Adrenal gland (tissue), 12 donors: ENCODE results near the gene WLS. TPM values are rescaled to one million over a fixed set of nuclear protein-coding genes. Genes with fewer than 3 reads are reported as not detected.

ENCODE experiments used
- DNase-seq, 7 donors: peaks; one replicate each; pipeline ENCODE4 v3.0.0-alpha.2; 2019 to 2020
- H3K27ac ChIP-seq, 5 donors: fragments of 200-600 bp; sonication (generic) in 4 of 5; 1 replicate in 3 of 5; 2 replicates in 2 of 5; pipeline versions ENCODE4 v1.5.1 to v1.8.0; 2016 to 2020; ENCODE audit warnings: mild to moderate bottlenecking in 1 of 5
- H3K27me3 ChIP-seq: fragments of 200-600 bp; 2 replicates; pipeline ENCODE4 v1.8.0; 2021
- H3K36me3 ChIP-seq, 2 donors: fragments of 200-600 bp; replicated peaks in 1 of 2; 1 replicate in 1 of 2; 2 replicates in 1 of 2; pipeline versions ENCODE4 v1.5.1 to v1.8.0; 2018 to 2022
- H3K4me1 ChIP-seq, 2 donors: fragments of 200-600 bp; replicated peaks in 1 of 2; 1 replicate in 1 of 2; 2 replicates in 1 of 2; pipeline versions ENCODE4 v1.5.1 to v1.8.0; 2018 to 2021
- H3K4me3 ChIP-seq, 4 donors: fragments of 200-600 bp; sonication (generic) in 3 of 4; one replicate each; pipeline ENCODE4 v1.5.1; 2016 to 2018
- H3K9me3 ChIP-seq, 3 donors: fragments of 200-600 bp; sonication (generic) in 1 of 3; replicated peaks in 1 of 3; 1 replicate in 2 of 3; 2 replicates in 1 of 3; pipeline versions ENCODE4 v1.5.1 to v1.8.0; 2016 to 2021
- CTCF ChIP-seq, 6 experiments: fragments of 450-650 bp in 4 of 6; fragments of 200-600 bp in 2 of 6; sonication (generic) in 1 of 6; IDR thresholded peaks; 1 replicate in 5 of 6; 2 replicates in 1 of 6; pipeline versions ENCODE4 v1.5.1 to v1.8.0; 2016 to 2021; ENCODE audit warnings: antibody characterized with exemption in 6 of 6, mild to moderate bottlenecking in 2 of 6, moderate library complexity in 1 of 6
- POLR2A ChIP-seq, 2 donors: fragments of 450-650 bp; IDR thresholded peaks; one replicate each; pipeline ENCODE4 v1.6.1; 2017; ENCODE audit warnings: antibody characterized with exemption in 2 of 2, mild to moderate bottlenecking in 2 of 2, moderate library complexity in 1 of 2
- WGBS, 4 donors: extraction: QIAGEN DNeasy Blood & Tissue Kit in 2 of 4; methylation state at CpG; one replicate each; pipeline versions ENCODE4 v1.1.5 to v1.1.7; 2013 to 2017; 5-methylcytosine and 5-hydroxymethylcytosine counted together
- intact Hi-C, 2 donors: fragments of 100-400 bp; cut with DNase I; formaldehyde crosslinking; loops; one replicate each; pipeline versions ENCODE4 v1.14.1 to v1.15.0; 2022 to 2023
- polyA plus RNA-seq, 3 donors: library from polyadenylated mRNA; stranded (reverse); fragments of 200-250 nt in 2 of 3; fragments of 350-450 nt in 1 of 3; fragmentation: Illumina TruSeq in 1 of 3; extraction: RNeasy Lipid Tissue Mini Kit (QIAGEN cat#74804) in 1 of 3; gene quantifications; one replicate each; pipeline ENCODE4 v1.2.3, GENCODE V29; 2013 to 2014
- total RNA-seq, 9 donors: library from RNA; depleted of rRNA in 4 of 9; stranded (reverse); fragments of >200 nt in 4 of 9; fragments of 120-200 nt in 1 of 9; fragmentation: NEBNext Ultra II Directional in 1 of 9; extraction: Animal tissue kit (Norgen Biotek cat#: 25700) in 1 of 9; gene quantifications; one replicate each; pipeline versions ENCODE4 v1.1.0 to v1.2.4, GENCODE V29; 2013 to 2023
- donor health status: healthy with polysubstance abuse.
- donor health status: Bipolar disorder and iron deficiency.
- donor health status: DM: yes; HTN: yes; CAD: no.
- donor health status: DM: no; HTN: no; CAD: no.
- donor health status: DM: no; HTN: no; CAD: no.
- donor health status: DM: yes; HTN: yes; CAD: no.

Gene WLS
- total and polyA plus RNA-seq, 12 donors, result 28.7 to 114 (median 59.5) TPM

GRCh38 chr1:68254667-68255226, 22.4 kb upstream of the WLS start:
- no peak for DNase-seq
- H3K36me3 ChIP-seq, result no peaks in the 10 kb centered on the region
- no peaks in the 10 kb centered on the region for H3K4me1 ChIP-seq
- no peaks in the 10 kb centered on the region for H3K27me3 ChIP-seq
- H3K4me3 ChIP-seq, result no peak overlapping the region
- H3K27ac ChIP-seq, result no peak overlapping the region
- no peak for TF ChIP-seq CTCF (IDR thresholded peaks at IDR 0.05)
- no peak for TF ChIP-seq POLR2A (IDR thresholded peaks at IDR 0.05)
- no peaks in the 10 kb centered on the region for H3K9me3 ChIP-seq
- intact Hi-C loops, result no loop called here
- WGBS, 4 donors, result 58 to 75% (median 71%) methylated on average over 3 of the region's 3 CpGs

DNA sequence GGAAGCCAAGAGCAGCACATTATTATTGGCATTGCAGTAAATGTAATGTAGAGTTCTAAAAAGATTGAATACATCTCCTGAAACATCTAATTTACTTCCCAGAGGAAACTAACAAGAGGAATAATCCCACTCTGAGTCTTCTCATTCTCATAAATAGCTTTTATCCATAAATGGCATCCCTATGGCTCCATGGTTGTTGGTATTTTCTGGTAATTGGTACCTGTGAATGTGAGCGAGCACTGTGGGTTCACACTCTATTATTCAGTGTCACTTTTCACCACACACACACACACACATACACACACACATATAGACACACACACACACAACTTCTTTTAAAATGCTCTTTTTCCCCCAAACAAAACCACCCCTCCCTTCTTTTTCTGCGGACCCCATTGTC, 4.7 kb upstream of the WLS start:
- H3K27ac ChIP-seq, result no peak overlapping the region
- no peak overlapping the region for H3K4me3 ChIP-seq
- intact Hi-C loops, result loop anchor here in 1 of 2 donors (10.0 kb wide), 1 partner anchor 112 kb away; no protein-coding TSS in a partner anchor
- no peaks in the 10 kb centered on the region for H3K27me3 ChIP-seq
- H3K9me3 ChIP-seq, result no peaks in the 10 kb centered on the region
- no peak for TF ChIP-seq CTCF (IDR thresholded peaks at IDR 0.05)
- TF ChIP-seq POLR2A (IDR thresholded peaks at IDR 0.05), result no peak
- DNase-seq, result no peak
- no peaks in the 10 kb centered on the region for H3K4me1 ChIP-seq
- 89 to 98% (median 95%) methylated on average over 2 of the region's 2 CpGs for WGBS, 4 donors
- H3K36me3 ChIP-seq, result no peaks in the 10 kb centered on the region

DNA sequence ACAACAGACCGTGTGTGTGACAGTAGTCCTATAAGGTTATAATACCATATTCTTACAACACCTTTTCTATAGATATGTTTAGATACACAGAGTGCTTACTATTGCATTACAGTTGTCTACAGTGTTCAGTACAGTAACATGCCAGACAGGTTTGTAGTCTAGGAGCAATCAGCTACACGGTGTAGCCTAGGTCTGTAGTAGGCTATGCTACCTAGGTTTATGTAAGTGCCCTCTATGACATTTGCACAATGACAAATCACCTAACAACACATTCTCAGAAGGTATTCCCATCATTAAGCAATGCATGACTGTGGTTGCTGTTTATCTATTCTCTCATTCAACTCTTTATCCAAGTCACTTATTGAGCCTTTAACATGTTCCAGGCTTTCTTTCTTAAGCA, 1.8 kb upstream of the WLS start:
- intact Hi-C loops, result loop anchor here (5.0 to 10.0 kb wide), 2 partner anchors 109 to 112 kb away; no protein-coding TSS in a partner anchor
- Histone ChIP-seq H3K27me3 (no peaks in the 10 kb centered on the region), H3K36me3 (no peaks in the 10 kb centered on the region), H3K9me3 (no peaks in the 10 kb centered on the region), H3K27ac (no peak overlapping the region), H3K4me1 (peaks cover 9 to 10% of the 10 kb centered on the region in 2 donors), H3K4me3 (no peak overlapping the region)
- 79 to 94% (median 84%) methylated on average over 2 of the region's 2 CpGs for WGBS, 4 donors
- DNase-seq, result no peak
- TF ChIP-seq POLR2A (IDR thresholded peaks at IDR 0.05) (no peak), CTCF (IDR thresholded peaks at IDR 0.05) (no peak)

DNA sequence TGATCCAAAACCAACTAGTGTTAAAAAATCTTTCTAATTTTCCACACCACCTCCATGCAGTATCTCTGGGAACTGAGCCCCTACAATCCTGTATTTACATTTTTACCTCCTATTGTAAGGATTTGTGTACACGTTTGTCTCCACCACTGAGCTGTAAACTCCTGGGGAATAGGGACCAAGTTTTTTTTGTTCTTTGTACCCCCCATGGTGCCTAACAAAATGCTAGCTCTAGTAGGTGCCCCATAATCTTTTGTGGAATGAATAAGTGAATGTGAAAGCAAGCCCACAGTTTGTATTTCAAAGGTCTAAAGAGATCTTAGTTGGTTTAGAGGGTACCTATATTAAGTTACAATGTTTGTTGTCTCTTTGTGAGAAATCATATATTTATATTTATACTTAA, 879 bp upstream of the WLS start:
- H3K36me3 ChIP-seq, result no peaks in the 10 kb centered on the region
- H3K4me1 ChIP-seq, result peaks cover 9 to 16% of the 10 kb centered on the region in 2 donors
- H3K4me3 ChIP-seq, result peak overlapping the region in 1 of 4 donors; percentile 60
- intact Hi-C loops, result loop anchor here (5.0 to 10.0 kb wide), 2 partner anchors 108 to 111 kb away; no protein-coding TSS in a partner anchor
- H3K9me3 ChIP-seq, result no peaks in the 10 kb centered on the region
- no peak overlapping the region for H3K27ac ChIP-seq
- no peak for DNase-seq
- TF ChIP-seq POLR2A (IDR thresholded peaks at IDR 0.05) (no peak), CTCF (IDR thresholded peaks at IDR 0.05) (no peak)
- 32 to 59% (median 45%) methylated on average over 1 of the region's 1 CpG for WGBS, 4 donors
- no peaks in the 10 kb centered on the region for H3K27me3 ChIP-seq
